HEK293 (cell line): ENCODE results near the gene CORO1C.

Experiments
- CTCF ChIP-seq: fragments of 450-650 bp; formaldehyde crosslinking; IDR thresholded peaks from 2 replicates; pipeline ENCODE4 v1.5.1; 2016; ENCODE audit warnings: missing biosample characterization, missing genetic modification characterization
- GLI2 ChIP-seq: fragments of 450-650 bp; formaldehyde crosslinking; IDR thresholded peaks from 2 replicates; pipeline ENCODE4; 2017; ENCODE audit warnings: missing biosample characterization, missing genetic modification characterization, low read depth, borderline replicate concordance
- KLF16 ChIP-seq: fragments of 450-650 bp; formaldehyde crosslinking; IDR thresholded peaks from 2 replicates; pipeline ENCODE4 v1.5.1; 2017; ENCODE audit warnings: missing biosample characterization, missing genetic modification characterization
- TRIM28 ChIP-seq: IDR thresholded peaks from 2 replicates; pipeline ENCODE4 v1.6.1; 2011; ENCODE audit warnings: low read length, control low read depth, borderline replicate concordance
- ZBTB8A ChIP-seq: fragments of 450-650 bp; formaldehyde crosslinking; IDR thresholded peaks from 2 replicates; pipeline ENCODE4 v1.5.1; 2016; ENCODE audit warnings: missing biosample characterization, missing genetic modification characterization
- ZNF18 ChIP-seq: fragments of 450-650 bp; formaldehyde crosslinking; IDR thresholded peaks from 2 replicates; pipeline ENCODE4 v1.5.1; 2016; ENCODE audit warnings: missing biosample characterization, missing genetic modification characterization
- ZNF302 ChIP-seq: fragments of 450-650 bp; formaldehyde crosslinking; IDR thresholded peaks from 2 replicates; pipeline ENCODE4 v1.5.1; 2016; ENCODE audit warnings: missing biosample characterization, missing genetic modification characterization, low read depth
- ZNF366 ChIP-seq: fragments of 450-650 bp; formaldehyde crosslinking; conservative IDR thresholded peaks from 2 replicates; pipeline ENCODE4 v1.5.1; 2016; ENCODE audit warnings: missing biosample characterization, missing genetic modification characterization
- ZNF416 ChIP-seq: fragments of 450-650 bp; formaldehyde crosslinking; IDR thresholded peaks from 2 replicates; pipeline ENCODE4 v1.5.1; 2016; ENCODE audit warnings: missing biosample characterization, missing genetic modification characterization
- ZNF510 ChIP-seq: fragments of 450-650 bp; formaldehyde crosslinking; IDR thresholded peaks from 2 replicates; pipeline ENCODE4 v1.5.1; 2018; ENCODE audit warnings: mild to moderate bottlenecking, missing genetic modification characterization, missing biosample characterization; ENCODE audit not compliant: insufficient replicate concordance
- ZNF660 ChIP-seq: fragments of 450-650 bp; IDR thresholded peaks from 2 replicates; pipeline ENCODE4 v1.5.1; 2018; ENCODE audit warnings: missing biosample characterization, mild to moderate bottlenecking, missing genetic modification characterization
- ZNF777 ChIP-seq: fragments of 450-650 bp; formaldehyde crosslinking; IDR thresholded peaks from 2 replicates; pipeline ENCODE4 v1.5.1; 2017; ENCODE audit warnings: missing biosample characterization, missing genetic modification characterization, borderline replicate concordance

DNA sequence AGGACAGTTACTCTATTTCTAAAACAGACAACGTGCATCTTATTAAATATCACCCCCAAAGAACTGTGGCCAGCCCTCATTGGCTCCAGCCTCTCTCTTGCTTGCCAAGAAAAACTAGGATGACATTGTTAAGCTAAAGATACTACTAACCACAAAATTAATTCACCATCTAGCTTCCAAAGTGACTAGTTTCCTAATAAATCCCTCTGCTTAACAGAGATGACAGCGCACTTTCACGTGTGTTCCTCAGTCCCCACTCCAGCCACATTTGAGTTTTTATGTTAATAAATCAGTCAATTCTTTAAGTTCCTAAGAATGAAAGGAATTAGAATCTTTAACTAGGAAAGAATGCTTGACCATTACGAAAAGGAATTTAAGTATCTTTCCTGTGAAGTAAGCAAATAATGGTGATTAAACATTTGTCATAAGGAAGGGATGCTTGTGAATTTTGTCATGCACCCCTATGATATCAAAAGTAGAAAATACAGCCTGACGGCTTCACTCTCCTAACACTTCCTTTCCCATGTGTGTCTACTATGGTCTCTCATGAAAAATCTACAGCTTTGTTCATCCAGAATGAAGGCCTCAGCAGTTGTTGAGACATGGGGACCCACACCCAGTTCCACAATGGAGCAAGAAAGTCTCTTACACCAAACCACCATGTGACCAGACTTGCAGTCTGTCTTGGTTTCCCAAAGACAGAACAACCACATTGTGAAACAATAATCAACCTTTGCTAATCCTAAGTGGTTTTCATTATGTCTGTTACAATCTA is 8.1 kb downstream of the CORO1C start:
- TF ChIP-seq ZNF660 (tag by site-specific recombination) (no peak), TRIM28 (no peak), ZBTB8A (tag by site-specific recombination) (no peak), CTCF (tag by site-specific recombination) (no peak), ZNF18 (no peak), ZNF777 (no peak), ZNF510 (tag by site-specific recombination) (no peak), ZNF416 (tag by site-specific recombination) (no peak), GLI2 (tag by site-specific recombination) (no peak), KLF16 (tag by site-specific recombination) (no peak), ZNF302 (tag by site-specific recombination) (no peak), ZNF366 (tag by site-specific recombination) (no peak)
